H1 (cell line): Measurements from ENCODE around the gene GHRL. TPM values are rescaled to one million over a fixed set of nuclear protein-coding genes. Genes with fewer than 3 reads are reported as not detected.

ENCODE experiments used
- BCL11A ChIP-seq, 2 experiments: IDR thresholded peaks; one replicate each; pipeline ENCODE4 v1.6.1; 2011; ENCODE audit warnings: low read depth in 2 of 2, low read length in 2 of 2, mild to moderate bottlenecking in 2 of 2
- KDM5A ChIP-seq: fragments of 200-600 bp; IDR thresholded peaks from 2 replicates; pipeline ENCODE4 v1.7.1; 2012; ENCODE audit warnings: mild to moderate bottlenecking, low read length, inconsistent platforms, mixed read lengths
- MAFK ChIP-seq: IDR thresholded peaks from 2 replicates; pipeline ENCODE4 v1.6.1; 2012; ENCODE audit warnings: low read depth, mild to moderate bottlenecking, improper control_type of control experiment, low read length
- RBBP5 ChIP-seq: IDR thresholded peaks from 2 replicates; pipeline ENCODE4 v1.7.1; 2012; ENCODE audit warnings: low read depth, mild to moderate bottlenecking, inconsistent platforms, low read length, moderate library complexity, borderline replicate concordance
- RNF2 ChIP-seq: fragments of 200-900, 300-1000 bp; sonication (generic); IDR thresholded peaks from 2 replicates; pipeline ENCODE4 v1.7.1; 2016; ENCODE audit warnings: borderline replicate concordance, low read depth, mild to moderate bottlenecking, antibody characterized with exemption, low read length; ENCODE audit not compliant: poor library complexity, severe bottlenecking; ENCODE audit errors: missing control alignments
- SP2 ChIP-seq: IDR thresholded peaks from 2 replicates; pipeline ENCODE4 v1.6.1; 2012; ENCODE audit warnings: mild to moderate bottlenecking, low read length, inconsistent platforms
- ZNF274 ChIP-seq: IDR thresholded peaks from 2 replicates; pipeline ENCODE4 v1.7.0; 2012; ENCODE audit warnings: low read length, borderline replicate concordance; ENCODE audit errors: extremely low read depth
- polyA plus RNA-seq, 7 experiments: library from polyadenylated mRNA; depleted of rRNA in 3 of 7; stranded (reverse) in 5 of 7; unstranded in 2 of 7; fragments of >200 nt in 5 of 7; fragments of 200-250 nt in 2 of 7; gene quantifications; 1 replicate in 5 of 7; 2 replicates in 1 of 7; 4 replicates in 1 of 7; pipeline versions ENCODE4 v1.2.1 to v1.2.3, GENCODE V29; 2011 to 2013; ENCODE audit warnings: missing spikeins in 2 of 7, mixed read lengths in 2 of 7
- total RNA-seq: library from RNA; stranded (reverse); fragmentation: NEBNext Ultra II Directional; extraction: Animal tissue kit (Norgen Biotek cat#: 25700); gene quantifications from 2 replicates; pipeline ENCODE4 v1.2.1, GENCODE V29; 2021
- TF ChIP-seq, protein P1 (sequence below): fragments of 300-600 bp; sonication (generic); IDR thresholded peaks from 2 replicates; pipeline ENCODE4 v1.7.1; 2012; ENCODE audit warnings: low read length, moderate library complexity, mild to moderate bottlenecking, inconsistent platforms; ENCODE audit not compliant: insufficient replicate concordance
- TF ChIP-seq, protein P2 (sequence below): IDR thresholded peaks from 2 replicates; pipeline ENCODE4 v1.6.1; 2012; ENCODE audit warnings: inconsistent platforms

GHRL gene
- total and polyA plus RNA-seq, 2 of the 8 experiments (the other 6 are each of a cell fraction or from before 2014, with no cell fraction given) = 0.32 to 0.35 TPM

DNA sequence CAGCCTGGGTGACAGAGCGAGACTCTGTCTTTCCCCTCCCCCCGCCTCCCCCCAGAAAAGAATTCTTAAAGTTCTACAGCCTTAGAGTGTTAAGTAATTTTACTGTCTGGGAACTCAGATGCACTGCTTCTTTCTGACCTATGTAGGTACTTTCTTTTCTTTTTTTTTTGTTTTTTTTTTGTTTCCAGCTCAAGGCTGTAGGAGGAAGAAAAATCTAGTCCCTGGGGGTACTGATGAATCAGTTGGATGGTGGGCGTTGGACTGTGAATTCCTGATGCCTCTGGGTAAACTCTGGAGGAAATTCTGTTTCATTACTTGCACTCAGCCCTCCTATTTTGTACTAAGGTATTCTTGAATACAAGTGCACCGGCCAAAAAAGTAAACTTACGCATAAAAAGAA is 10.8 kb downstream of the GHRL start (continued):
- TF ChIP-seq, protein P1, sequence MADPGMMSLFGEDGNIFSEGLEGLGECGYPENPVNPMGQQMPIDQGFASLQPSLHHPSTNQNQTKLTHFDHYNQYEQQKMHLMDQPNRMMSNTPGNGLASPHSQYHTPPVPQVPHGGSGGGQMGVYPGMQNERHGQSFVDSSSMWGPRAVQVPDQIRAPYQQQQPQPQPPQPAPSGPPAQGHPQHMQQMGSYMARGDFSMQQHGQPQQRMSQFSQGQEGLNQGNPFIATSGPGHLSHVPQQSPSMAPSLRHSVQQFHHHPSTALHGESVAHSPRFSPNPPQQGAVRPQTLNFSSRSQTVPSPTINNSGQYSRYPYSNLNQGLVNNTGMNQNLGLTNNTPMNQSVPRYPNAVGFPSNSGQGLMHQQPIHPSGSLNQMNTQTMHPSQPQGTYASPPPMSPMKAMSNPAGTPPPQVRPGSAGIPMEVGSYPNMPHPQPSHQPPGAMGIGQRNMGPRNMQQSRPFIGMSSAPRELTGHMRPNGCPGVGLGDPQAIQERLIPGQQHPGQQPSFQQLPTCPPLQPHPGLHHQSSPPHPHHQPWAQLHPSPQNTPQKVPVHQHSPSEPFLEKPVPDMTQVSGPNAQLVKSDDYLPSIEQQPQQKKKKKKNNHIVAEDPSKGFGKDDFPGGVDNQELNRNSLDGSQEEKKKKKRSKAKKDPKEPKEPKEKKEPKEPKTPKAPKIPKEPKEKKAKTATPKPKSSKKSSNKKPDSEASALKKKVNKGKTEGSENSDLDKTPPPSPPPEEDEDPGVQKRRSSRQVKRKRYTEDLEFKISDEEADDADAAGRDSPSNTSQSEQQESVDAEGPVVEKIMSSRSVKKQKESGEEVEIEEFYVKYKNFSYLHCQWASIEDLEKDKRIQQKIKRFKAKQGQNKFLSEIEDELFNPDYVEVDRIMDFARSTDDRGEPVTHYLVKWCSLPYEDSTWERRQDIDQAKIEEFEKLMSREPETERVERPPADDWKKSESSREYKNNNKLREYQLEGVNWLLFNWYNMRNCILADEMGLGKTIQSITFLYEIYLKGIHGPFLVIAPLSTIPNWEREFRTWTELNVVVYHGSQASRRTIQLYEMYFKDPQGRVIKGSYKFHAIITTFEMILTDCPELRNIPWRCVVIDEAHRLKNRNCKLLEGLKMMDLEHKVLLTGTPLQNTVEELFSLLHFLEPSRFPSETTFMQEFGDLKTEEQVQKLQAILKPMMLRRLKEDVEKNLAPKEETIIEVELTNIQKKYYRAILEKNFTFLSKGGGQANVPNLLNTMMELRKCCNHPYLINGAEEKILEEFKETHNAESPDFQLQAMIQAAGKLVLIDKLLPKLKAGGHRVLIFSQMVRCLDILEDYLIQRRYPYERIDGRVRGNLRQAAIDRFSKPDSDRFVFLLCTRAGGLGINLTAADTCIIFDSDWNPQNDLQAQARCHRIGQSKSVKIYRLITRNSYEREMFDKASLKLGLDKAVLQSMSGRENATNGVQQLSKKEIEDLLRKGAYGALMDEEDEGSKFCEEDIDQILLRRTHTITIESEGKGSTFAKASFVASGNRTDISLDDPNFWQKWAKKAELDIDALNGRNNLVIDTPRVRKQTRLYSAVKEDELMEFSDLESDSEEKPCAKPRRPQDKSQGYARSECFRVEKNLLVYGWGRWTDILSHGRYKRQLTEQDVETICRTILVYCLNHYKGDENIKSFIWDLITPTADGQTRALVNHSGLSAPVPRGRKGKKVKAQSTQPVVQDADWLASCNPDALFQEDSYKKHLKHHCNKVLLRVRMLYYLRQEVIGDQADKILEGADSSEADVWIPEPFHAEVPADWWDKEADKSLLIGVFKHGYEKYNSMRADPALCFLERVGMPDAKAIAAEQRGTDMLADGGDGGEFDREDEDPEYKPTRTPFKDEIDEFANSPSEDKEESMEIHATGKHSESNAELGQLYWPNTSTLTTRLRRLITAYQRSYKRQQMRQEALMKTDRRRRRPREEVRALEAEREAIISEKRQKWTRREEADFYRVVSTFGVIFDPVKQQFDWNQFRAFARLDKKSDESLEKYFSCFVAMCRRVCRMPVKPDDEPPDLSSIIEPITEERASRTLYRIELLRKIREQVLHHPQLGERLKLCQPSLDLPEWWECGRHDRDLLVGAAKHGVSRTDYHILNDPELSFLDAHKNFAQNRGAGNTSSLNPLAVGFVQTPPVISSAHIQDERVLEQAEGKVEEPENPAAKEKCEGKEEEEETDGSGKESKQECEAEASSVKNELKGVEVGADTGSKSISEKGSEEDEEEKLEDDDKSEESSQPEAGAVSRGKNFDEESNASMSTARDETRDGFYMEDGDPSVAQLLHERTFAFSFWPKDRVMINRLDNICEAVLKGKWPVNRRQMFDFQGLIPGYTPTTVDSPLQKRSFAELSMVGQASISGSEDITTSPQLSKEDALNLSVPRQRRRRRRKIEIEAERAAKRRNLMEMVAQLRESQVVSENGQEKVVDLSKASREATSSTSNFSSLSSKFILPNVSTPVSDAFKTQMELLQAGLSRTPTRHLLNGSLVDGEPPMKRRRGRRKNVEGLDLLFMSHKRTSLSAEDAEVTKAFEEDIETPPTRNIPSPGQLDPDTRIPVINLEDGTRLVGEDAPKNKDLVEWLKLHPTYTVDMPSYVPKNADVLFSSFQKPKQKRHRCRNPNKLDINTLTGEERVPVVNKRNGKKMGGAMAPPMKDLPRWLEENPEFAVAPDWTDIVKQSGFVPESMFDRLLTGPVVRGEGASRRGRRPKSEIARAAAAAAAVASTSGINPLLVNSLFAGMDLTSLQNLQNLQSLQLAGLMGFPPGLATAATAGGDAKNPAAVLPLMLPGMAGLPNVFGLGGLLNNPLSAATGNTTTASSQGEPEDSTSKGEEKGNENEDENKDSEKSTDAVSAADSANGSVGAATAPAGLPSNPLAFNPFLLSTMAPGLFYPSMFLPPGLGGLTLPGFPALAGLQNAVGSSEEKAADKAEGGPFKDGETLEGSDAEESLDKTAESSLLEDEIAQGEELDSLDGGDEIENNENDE = no peak
- TF ChIP-seq KDM5A = no peak
- no peak for TF ChIP-seq SP2
- TF ChIP-seq, protein P2, sequence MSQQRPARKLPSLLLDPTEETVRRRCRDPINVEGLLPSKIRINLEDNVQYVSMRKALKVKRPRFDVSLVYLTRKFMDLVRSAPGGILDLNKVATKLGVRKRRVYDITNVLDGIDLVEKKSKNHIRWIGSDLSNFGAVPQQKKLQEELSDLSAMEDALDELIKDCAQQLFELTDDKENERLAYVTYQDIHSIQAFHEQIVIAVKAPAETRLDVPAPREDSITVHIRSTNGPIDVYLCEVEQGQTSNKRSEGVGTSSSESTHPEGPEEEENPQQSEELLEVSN = no peak
- TF ChIP-seq RNF2 = no peak
- TF ChIP-seq MAFK = no peak
- TF ChIP-seq BCL11A (IDR thresholded peaks at IDR 0.05; ENCODE audit: low read depth in 2 of 2, low read length in 2 of 2) = no peak
- TF ChIP-seq RBBP5 = no peak
- no peak for TF ChIP-seq ZNF274
- TF ChIP-seq, all 59 proteins: peak for 0
